ENCODE results near the gene LMO3.

- TF ChIP-seq CTCF (IDR thresholded peaks at IDR 0.05), result no peak
- TF ChIP-seq POLR2A (IDR thresholded peaks at IDR 0.05), result no peak
Observed at GRCh38 chr12:16520328-16520727, 85.6 kb downstream of the LMO3 start.
